Esophagus mucosa (tissue), 1 donor: ENCODE data around the gene HELT. TPM values are rescaled to one million over a fixed set of nuclear protein-coding genes. Genes with fewer than 3 reads are reported as not detected.
"Not testable (repeated sequence)": the region's sequence is repeated elsewhere in the genome, so short reads cannot be mapped to it uniquely, and the experiment has no call there.

Experiments used
- ATAC-seq: fragments of 200-7000 bp; cut with Tn5 transposase; one replicate; pipeline ENCODE4 v1.9.1; 2020
- total RNA-seq: library from RNA; stranded (reverse); gene quantifications from one replicate; pipeline ENCODE4 v1.2.4, GENCODE V29; 2023
- donor health status: DM: yes; HTN: yes; CAD: no.

The HELT gene
- total RNA-seq, 1 donor from 2014 or later, result not detected

GRCh38 chr4:185039508-185040273 lies 21.4 kb downstream of the HELT start:
- ATAC-seq, result peak; percentile 67

- no peak for ATAC-seq
These were observed 22.2 kb downstream of the HELT start for GRCh38 chr4:185040523-185040922.

GRCh38 chr4:185050286-185050685 lies 32.0 kb downstream of the HELT start:
- not testable (repeated sequence) for ATAC-seq

- not testable (repeated sequence) for ATAC-seq
These were observed 33.0 kb downstream of the HELT start for GRCh38 chr4:185051283-185051682.

GRCh38 chr4:185053746-185054145 lies 35.5 kb downstream of the HELT start:
- no peak for ATAC-seq

- ATAC-seq, result no peak
These were observed 36.0 kb downstream of the HELT start for GRCh38 chr4:185054272-185054671.

GRCh38 chr4:185054886-185055285 lies 36.6 kb downstream of the HELT start:
- no peak for ATAC-seq

GRCh38 chr4:185061610-185062009 lies 43.3 kb downstream of the HELT start:
- ATAC-seq, result no peak

- ATAC-seq, result no peak
These were observed 44.3 kb downstream of the HELT start for GRCh38 chr4:185062606-185063005.

GRCh38 chr4:185066179-185066578 lies 47.9 kb downstream of the HELT start:
- ATAC-seq, result no peak

- ATAC-seq, result no peak
These were observed 50.5 kb downstream of the HELT start for GRCh38 chr4:185068837-185069236.

Other genes starting within 250 kb of the HELT start
- 74.3 TPM for gene ACSL1, start 192.5 kb upstream of the HELT start, total RNA-seq
- 9.1 TPM for gene SLC25A4, start 124.8 kb downstream of the HELT start, total RNA-seq
- gene CFAP97, start 185.5 kb downstream of the HELT start, total RNA-seq, result 23.7 TPM
- gene SNX25, start 191.1 kb downstream of the HELT start, total RNA-seq, result 7.4 TPM